Kidney (tissue), 14 donors: ENCODE measurements around the gene ABI1. TPM values are rescaled to one million over a fixed set of nuclear protein-coding genes. Genes with fewer than 3 reads are reported as not detected.

ENCODE experiments used
- DNase-seq, 5 donors: peaks; one replicate each; pipeline ENCODE4 v3.0.0-alpha.2; 2013 to 2020
- FAIRE-seq: peaks from 2 replicates; lab custom pipeline; 2012; peaks lifted over from hg19 to GRCh38; lab: Jason Lieb, UNC
- H3K27ac ChIP-seq, 2 donors: one replicate each; pipeline ENCODE4 v1.7.0; 2013; ENCODE audit warnings: low read depth in 2 of 2, low read length in 2 of 2, inconsistent platforms in 1 of 2
- H3K27me3 ChIP-seq: one replicate; pipeline ENCODE4 v1.7.1; 2013; ENCODE audit warnings: low read length, inconsistent platforms; ENCODE audit not compliant: control insufficient read depth, insufficient read depth
- H3K36me3 ChIP-seq, 3 donors: one replicate each; pipeline versions ENCODE4 v1.7.0 to v1.7.1; 2013; ENCODE audit warnings: low read length in 3 of 3, control low read depth in 1 of 3, inconsistent platforms in 1 of 3; ENCODE audit not compliant: insufficient read depth in 3 of 3, control insufficient read depth in 2 of 3
- H3K4me1 ChIP-seq, 3 donors: one replicate each; pipeline versions ENCODE4 v1.7.0 to v1.7.1; 2013; ENCODE audit warnings: low read length in 3 of 3, inconsistent platforms in 1 of 3, low read depth in 1 of 3; ENCODE audit not compliant: control insufficient read depth in 2 of 3, insufficient read depth in 2 of 3
- H3K4me3 ChIP-seq, 3 donors: one replicate each; pipeline versions ENCODE4 v1.7.0 to v1.8.1; 2013; ENCODE audit warnings: low read length in 3 of 3, control low read depth in 1 of 3, inconsistent platforms in 1 of 3
- H3K9ac ChIP-seq, 3 donors: one replicate each; pipeline versions ENCODE4 v1.7.0 to v1.7.1; 2013; ENCODE audit warnings: low read length in 3 of 3, control low read depth in 1 of 3, inconsistent platforms in 1 of 3
- H3K9me3 ChIP-seq, 3 donors: one replicate each; pipeline versions ENCODE4 v1.7.0 to v1.7.1; 2013; ENCODE audit warnings: low read length in 3 of 3, control low read depth in 1 of 3, inconsistent platforms in 1 of 3; ENCODE audit not compliant: control insufficient read depth in 2 of 3, insufficient read depth in 1 of 3
- intact Hi-C: fragments of 100-400 bp; cut with DNase I; formaldehyde crosslinking; loops from one replicate; pipeline ENCODE4 v1.11.1; 2022
- polyA plus RNA-seq: library from polyadenylated mRNA; stranded (reverse); fragments of 350-450 nt; fragmentation: Illumina TruSeq; extraction: RNeasy Lipid Tissue Mini Kit (QIAGEN cat#74804); gene quantifications from one replicate; pipeline ENCODE4 v1.2.3, GENCODE V29; 2014; ENCODE audit warnings: low read depth, low replicate concordance; ENCODE audit not compliant: insufficient read depth
- total RNA-seq: library from RNA; stranded (reverse); fragmentation: NEBNext Ultra II Directional; extraction: Animal tissue kit (Norgen Biotek cat#: 25700); gene quantifications from one replicate; pipeline ENCODE4 v1.2.1, GENCODE V29; 2021
- TF ChIP-seq, protein P1 (sequence below): IDR thresholded peaks from 3 replicates; pipeline ENCODE4 v1.5.1; 2012; ENCODE audit warnings: mild to moderate bottlenecking, moderate library complexity, borderline replicate concordance; ENCODE audit not compliant: insufficient read depth; ENCODE audit errors: extremely low read depth
- donor health status: control.
- donor health status: control.
- donor health status: control.
- donor health status: control.
- donor health status: control.
- donor health status: DM: yes; HTN: yes; CAD: no.
- donor health status: Normal renal cell carcinoma (clear cell type).

ABI1 gene
- total and polyA plus RNA-seq, 2 donors from 2014 or later = 25.7 to 54.1 TPM

DNA sequence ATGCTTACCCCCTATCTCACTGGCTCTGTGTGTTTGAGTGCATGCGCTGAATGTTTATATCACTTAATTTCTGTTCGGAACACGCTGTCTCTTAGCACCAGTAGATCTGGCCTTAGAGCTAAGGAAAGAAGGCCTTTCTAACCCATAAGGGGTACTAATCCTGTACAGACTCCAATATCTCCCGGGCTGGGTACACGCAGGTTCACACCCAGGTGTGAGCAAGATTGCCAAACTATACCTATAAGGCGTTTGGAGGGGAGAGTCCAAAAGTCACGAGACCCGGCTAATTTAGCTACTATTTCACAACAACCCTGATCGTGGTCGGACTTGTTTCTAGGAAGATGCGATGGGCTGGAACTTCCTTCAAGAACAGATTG lies 164.0 kb downstream of the ABI1 start:
- Histone ChIP-seq H3K9ac (peak overlapping the region; percentile 49 to 75 (median 56)), H3K4me1 (peaks cover 0 to 7% (median 0%) of the 10 kb centered on the region in 3 donors), H3K27me3 (no peaks in the 10 kb centered on the region), H3K9me3 (no peaks in the 10 kb centered on the region), H3K36me3 (no peaks in the 10 kb centered on the region), H3K4me3 (peak overlapping the region; percentile 76 to 97 (median 95)), H3K27ac (peak overlapping the region; percentile 94 to 95)
- TF ChIP-seq, protein P1, sequence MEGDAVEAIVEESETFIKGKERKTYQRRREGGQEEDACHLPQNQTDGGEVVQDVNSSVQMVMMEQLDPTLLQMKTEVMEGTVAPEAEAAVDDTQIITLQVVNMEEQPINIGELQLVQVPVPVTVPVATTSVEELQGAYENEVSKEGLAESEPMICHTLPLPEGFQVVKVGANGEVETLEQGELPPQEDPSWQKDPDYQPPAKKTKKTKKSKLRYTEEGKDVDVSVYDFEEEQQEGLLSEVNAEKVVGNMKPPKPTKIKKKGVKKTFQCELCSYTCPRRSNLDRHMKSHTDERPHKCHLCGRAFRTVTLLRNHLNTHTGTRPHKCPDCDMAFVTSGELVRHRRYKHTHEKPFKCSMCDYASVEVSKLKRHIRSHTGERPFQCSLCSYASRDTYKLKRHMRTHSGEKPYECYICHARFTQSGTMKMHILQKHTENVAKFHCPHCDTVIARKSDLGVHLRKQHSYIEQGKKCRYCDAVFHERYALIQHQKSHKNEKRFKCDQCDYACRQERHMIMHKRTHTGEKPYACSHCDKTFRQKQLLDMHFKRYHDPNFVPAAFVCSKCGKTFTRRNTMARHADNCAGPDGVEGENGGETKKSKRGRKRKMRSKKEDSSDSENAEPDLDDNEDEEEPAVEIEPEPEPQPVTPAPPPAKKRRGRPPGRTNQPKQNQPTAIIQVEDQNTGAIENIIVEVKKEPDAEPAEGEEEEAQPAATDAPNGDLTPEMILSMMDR = no peak
- FAIRE-seq = no peak
- intact Hi-C loops = no loop called here
- no peak for DNase-seq

Other genes starting within 250 kb of the ABI1 start
- gene PDSS1, start 163.3 kb downstream of the ABI1 start, total RNA-seq = 5.2 TPM
- 11.8 TPM for gene PDSS1, start 163.3 kb downstream of the ABI1 start, polyA plus RNA-seq
- 9.3 TPM for gene ANKRD26, start 239.5 kb upstream of the ABI1 start, total RNA-seq
- 1.9 TPM for gene ANKRD26, start 239.5 kb upstream of the ABI1 start, polyA plus RNA-seq